DMS153 treated with DMSO at 0.1 percent for 48 hours (cell line): ENCODE data around the gene CKMT2.
"Not testable (repeated sequence)": the region's sequence is repeated elsewhere in the genome, so short reads cannot be mapped to it uniquely, and the experiment has no call there.

ENCODE experiments used
- DNase-seq: peaks from one replicate; lab custom pipeline; 2025; ENCODE audit not compliant: unreplicated experiment; lab: John Stamatoyannopoulos, UW

The CKMT2 gene

DNA sequence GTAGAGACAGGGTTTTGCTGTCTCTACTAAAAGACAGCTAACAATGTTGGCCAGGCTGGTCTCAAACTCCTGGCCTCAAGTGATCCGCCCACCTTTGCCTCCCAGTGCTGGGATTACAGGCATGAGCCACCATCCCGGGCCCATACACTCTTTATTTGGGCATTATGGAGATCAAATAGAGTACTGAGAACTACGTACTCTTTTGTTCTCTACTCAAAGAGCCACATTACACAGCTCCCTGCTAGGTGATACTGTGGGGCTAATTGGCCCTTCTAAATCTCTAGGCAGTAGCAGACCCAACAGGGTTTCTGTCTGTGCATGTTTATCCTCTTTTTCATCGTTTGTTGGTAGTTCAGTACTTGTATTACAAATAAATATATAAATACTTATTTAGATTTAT is 16.1 kb downstream of the CKMT2 start:
- DNase-seq, result no peak

DNA sequence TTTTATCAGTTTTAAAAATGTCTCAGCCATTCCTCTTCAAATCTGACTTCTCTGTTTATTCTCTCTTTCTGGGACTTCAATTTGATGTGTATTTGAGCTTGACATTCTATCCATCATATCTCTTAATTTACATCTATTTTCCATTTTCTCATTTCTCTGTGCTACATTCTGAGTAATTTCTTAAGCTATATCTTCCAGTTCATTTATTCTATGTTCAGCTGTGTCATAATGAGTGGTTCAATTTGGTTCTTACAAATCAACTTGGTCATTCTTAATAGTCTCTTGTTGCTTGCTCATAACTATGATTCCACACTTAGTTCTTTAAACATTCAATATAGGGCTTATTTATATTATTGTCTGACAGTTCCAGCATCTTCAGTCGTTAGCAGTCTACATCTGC is 16.9 kb downstream of the CKMT2 start:
- no peak for DNase-seq

DNA sequence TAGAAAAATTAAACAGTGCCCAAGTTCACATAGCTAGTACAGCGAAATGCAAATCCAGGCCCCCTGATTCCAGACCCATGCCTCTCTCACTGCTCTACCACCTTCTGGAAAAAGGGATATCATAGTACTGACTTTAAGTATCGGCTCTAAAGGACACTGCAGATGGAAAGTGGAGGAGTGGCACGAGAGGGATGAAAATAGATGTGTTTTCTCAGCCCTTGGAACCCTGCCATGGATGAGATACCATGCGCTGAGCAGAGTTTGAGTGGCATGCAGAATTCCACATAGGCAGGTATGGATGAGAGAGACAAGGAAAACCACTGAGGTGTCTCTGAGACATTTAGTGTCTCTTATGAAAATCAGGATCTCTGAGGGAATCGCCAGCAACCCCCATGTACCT is 18.8 kb downstream of the CKMT2 start:
- no peak for DNase-seq

- DNase-seq, result no peak
These were observed 19.8 kb downstream of the CKMT2 start for GRCh38 chr5:81252904-81253303.

- DNase-seq, result no peak
These were observed 20.8 kb downstream of the CKMT2 start for GRCh38 chr5:81253875-81254274.

DNA sequence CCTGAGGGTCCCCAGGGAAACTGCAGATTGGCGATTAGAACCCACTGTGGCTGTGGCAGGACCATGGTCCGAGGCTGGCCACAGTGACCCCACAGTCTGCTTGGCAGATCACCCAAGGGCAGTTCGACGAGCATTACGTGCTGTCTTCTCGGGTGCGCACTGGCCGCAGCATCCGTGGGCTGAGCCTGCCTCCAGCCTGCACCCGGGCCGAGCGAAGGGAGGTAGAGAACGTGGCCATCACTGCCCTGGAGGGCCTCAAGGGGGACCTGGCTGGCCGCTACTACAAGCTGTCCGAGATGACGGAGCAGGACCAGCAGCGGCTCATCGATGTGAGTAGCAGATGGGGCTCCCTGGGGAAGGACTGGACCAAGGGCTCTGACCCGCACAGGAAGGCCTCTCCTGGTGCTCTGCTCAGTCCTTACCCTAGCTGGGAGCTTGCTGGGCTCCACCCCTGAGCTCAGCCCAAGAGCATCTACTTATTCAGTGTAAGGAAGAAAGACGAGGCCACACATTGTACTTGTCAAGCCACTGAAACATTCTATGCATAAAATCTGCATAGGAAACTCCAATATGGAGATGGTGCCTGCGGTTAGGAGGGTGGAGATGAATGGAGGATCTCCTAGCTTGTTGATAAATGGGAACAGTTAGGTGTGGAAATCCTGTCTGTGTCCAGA is 21.9 kb downstream of the CKMT2 start:
- DNase-seq, result no peak

- no peak for DNase-seq
These were observed 23.6 kb downstream of the CKMT2 start for GRCh38 chr5:81256766-81257165.

- DNase-seq, result not testable (repeated sequence)
These were observed 29.7 kb downstream of the CKMT2 start for GRCh38 chr5:81262796-81263195.

DNA sequence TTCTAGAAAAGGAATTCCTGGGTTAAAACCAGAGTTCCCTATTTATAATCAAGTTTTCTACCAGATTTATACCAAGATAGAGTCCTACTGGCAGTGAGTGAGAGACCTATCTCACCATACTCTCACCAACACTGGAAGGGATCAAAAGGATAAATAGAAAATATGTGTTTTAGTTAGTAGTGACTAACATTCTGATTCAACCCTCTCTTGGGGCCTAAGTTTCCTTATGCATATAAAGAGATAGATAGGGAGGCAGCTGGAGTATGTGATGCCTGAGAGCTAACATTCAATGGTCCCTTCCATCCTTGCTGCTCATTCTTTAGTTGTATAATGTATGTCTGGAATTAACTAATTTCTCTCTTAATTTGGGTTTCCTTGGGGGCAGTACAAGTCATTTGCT is 32.0 kb downstream of the CKMT2 start:
- no peak for DNase-seq

DNA sequence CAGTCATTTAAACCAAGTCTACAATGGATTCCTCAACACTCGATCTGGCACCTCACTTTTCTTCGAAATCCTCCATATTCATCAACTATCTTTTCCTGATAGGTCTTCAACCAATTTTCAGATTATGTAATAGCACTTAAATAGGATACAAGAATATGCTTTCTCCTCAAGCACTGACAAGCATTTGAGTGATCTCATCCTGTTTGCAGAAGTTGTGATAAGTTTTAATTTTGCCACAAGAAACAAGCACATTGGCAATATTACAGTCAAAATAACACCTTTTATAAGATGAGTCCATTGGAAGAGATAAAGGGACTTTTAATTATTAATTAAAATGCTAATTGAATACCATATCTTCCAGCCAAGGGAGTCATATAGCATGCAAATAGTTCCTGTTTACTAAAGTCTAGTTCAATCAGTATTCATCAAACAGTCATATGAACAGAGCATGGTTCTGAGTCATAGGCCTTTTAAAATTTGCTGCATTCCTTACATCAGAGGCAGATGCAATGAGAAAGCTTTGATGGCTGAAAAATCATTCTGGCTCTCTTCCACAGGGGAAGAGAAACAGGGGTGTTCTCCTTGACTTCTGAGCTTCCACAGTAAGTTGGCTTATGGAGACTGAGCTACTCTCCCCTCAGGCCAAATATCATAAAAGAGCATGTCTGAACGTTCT is 35.5 kb downstream of the CKMT2 start:
- no peak for DNase-seq

GRCh38 chr5:81269751-81270393 is 36.8 kb downstream of the CKMT2 start:
- no peak for DNase-seq

DNA sequence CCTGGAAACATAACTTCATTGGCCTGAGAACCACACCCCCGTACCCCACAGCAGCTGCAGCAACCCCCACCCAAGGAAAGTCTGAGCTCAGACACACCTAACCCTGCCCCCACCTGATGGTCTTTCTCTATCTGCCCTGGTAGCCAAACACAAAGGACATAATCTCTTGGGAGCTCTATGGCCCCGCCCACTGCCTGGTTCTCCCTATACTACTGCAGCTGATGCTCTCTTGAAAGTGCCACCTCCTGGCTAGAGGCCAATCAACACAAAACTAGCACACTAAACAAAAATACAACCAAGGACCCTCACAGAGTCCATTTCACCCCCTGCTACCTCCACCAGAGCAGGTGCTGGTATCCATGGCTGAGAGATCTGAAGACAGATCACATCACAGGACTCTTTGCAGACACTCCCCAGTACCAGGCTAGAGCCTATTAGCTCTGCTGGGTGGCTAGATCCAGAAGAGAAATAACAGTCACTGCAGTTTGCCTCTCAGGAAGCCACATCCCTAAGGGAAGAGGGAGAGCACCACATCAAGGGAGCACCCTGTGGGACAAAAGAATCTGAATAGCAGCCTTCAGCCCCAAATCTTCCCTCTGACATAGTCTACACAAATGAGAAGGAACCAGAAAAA is 37.4 kb downstream of the CKMT2 start:
- DNase-seq, result peak; percentile 25

GRCh38 chr5:81283976-81284375 is 50.9 kb downstream of the CKMT2 start:
- no peak for DNase-seq

- no peak for DNase-seq
These were observed 53.0 kb downstream of the CKMT2 start for GRCh38 chr5:81286059-81286617.

- DNase-seq, result no peak
These were observed 54.9 kb downstream of the CKMT2 start for GRCh38 chr5:81288021-81288433.

- DNase-seq, result no peak
These were observed 57.0 kb downstream of the CKMT2 start for GRCh38 chr5:81290146-81290545.

DNA sequence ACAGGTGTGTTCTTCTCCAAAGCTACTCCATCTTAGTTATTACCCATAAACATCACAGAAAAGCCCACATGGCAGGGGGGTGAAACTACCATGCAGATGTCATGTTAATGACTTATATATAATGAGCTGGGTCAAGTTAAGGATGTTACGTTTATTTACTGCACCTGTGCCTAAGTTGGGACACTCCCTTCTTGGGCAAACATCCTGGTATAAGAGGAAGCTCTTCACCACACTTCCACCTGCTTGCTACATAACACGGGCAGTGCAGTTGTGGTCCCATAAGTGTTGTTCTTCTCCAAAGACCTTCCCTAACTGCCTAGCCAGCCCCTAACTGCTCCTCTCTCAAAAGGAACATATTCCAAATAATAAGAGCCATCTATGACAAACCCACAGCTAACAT is 59.0 kb downstream of the CKMT2 start:
- DNase-seq, result no peak

- DNase-seq, result not testable (repeated sequence)
These were observed 60.9 kb downstream of the CKMT2 start for GRCh38 chr5:81294021-81294420.

DNA sequence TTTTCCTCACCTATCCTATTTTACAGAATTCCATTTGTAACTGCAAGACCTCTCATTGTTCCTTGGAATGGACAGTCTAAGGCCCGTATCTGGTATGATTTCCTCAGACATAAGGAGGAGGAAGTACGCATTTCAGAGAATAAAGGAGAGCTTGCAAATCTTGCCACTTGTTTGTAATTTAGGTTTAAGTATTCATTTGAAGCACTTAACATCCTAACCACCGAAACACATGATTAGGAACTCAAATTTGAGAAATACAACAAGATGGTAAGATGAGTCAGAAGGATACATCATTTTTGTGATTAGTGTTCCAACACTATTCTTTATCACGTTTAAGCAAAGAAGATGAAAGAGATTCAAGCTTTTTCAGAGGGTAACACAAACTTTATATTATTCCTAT is 64.4 kb downstream of the CKMT2 start:
- DNase-seq, result no peak

DNA sequence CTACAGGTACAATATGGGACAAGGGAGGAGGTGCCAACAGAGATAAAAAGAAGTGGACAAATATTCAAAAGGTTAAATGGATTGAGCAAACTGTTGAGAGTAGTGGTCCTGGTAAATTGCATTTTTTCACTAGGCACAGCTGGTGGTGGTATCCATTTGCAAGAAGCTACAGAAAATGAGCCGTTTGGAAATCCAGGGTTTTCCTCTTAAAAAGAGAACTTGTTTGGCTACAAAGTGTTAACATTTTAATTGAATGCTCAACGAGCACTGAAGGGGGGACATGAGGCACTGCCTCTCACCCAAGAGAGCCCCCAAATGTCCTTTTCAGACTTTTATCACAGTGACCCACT is 67.8 kb downstream of the CKMT2 start:
- no peak for DNase-seq

DNA sequence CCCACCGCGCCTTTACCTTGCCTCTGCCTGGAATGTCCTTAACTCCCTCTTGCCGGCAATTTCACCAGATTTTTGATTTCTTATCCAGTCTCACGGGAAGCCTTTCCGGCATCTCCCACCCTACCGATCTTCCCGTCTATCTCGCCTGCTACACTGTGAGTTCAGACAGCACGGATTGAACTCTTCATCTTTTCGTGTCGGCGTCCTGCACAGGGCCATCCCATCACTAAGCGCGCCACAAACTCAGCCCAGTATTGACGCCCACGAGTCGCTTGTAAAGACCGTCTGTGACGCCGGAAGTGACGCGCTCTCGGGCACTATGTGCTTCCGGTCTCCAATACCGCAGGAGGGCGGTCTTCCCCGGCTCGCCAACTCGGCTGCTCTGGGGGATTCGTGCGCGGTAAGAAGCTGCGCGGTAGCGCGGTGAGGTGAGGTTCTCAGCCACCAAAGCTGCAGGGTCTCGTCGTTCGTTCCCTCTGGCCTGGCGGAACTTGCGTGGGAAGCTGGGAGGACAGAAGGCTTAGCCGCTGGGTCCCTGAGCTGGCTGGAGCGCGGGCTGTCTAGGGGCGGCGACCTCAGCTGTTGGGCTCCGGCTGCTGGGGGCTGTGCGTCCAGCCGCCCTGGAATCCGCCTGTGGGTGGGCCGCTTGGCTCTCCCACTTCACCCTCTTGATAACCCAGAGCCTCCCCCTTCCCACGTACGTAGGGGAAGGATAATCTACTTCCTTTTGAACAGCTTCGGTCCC is 68.3 kb downstream of the CKMT2 start, which contains the start of gene ZCCHC9:
ZCCHC9 (plus strand) TSS at position 317 of the 745 bp plus-strand sequence. CDS start 3,171 bp downstream, outside the sequence.
- DNase-seq, result peak; percentile 68
